ENCODE measurements around the gene ZBTB40. TPM values are rescaled to one million over a fixed set of nuclear protein-coding genes. Genes with fewer than 3 reads are reported as not detected.

ZBTB40 gene
- total RNA-seq, result 6.5 and 7.0 TPM in 2 replicates

DNA sequence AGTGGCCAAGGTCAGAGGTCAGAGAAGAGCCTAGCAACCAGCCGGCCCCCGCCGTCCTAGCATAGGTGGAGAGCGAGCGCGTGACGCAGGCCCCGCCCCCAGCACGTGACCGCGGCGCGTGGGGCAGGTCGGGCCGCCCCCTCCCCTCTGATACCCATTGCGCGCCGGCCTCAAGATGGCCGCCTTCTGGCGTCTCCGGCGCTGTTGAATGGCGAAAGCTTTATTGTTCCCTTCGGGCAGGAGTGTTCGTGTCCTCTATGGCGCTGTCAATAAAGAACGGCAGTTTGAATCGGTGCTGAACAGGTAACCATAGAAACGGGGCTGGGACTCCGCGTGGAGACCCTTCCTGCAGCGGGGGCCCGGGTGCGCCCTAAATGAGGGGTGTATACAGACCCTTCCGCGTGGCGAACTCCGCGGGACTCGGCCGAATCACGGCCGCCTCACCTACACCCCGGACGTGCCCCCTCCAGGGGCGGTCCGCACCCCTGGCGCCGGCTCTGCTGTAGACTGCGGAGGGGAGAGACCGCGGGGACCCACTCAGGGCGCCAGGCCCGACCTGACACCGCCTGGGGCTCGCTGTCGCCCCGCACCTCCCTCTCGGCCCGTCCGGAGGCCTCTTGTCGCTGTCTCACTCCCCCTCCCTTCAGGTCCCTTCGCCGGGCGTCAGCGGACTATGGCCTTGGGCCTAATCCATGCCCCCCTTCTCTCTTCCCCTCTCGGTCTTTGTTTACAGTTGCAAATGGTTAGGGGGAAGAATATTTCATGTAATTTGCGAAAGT is at the start of gene ZBTB40:
TSS of gene ZBTB40 (plus strand) at position 150 of the 779 bp plus-strand sequence. CDS start 38,098 bp downstream, outside the sequence.

DNA sequence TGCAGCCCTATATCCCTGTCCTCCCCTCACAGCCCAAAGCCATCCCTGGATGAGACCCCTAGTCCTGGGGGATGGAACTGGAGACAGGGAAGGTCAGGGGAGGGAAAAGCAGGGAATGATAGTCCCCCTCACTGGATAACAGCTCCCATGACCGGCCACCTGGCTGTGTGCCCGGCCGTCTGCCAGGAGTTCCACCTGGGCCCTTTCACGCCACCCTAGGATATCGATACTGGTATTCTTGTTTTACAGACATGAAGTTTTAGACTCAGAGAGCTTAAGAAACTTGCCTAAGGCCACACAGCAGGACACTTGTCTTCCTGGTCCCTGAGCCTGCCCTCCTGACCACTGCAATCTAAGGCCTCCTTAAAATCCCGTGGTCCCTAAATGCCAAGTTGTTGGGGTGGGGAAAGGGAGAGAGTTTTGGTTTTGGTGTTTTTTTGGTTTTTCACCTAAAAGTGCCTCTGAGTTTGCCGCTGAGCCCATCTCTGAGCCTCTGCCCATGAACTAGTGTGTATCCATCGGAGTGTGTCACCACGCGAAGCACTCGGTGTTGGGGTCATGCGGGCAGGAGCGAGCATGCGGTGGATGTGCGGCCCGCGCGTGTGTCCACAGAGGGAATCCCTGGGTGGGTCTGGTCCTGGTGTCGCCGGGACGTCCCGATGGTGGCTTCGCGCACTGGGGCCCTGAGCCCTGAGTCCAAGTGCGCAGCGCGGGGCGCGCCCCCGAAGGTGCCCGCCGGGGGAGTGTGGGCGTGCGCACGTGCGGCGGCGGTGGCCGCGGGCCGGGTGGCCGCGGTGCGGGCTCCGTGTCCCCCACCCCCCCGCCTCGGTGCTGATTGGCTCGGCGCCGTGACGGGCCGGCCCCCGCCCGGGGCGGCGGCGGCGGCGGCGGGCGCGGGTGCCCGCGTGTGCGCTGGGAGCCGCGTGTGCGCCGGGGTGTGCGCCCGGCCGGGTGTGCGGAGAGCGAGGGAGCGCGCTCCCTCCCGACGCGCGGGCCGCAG is 111.2 kb downstream of the ZBTB40 start, which contains the start of gene EPHA8:
TSS of gene EPHA8 (plus strand) at position 906 of the 1,000 bp plus-strand sequence. CDS start 147 bp downstream, outside the sequence.

Other genes starting within 250 kb of the ZBTB40 start
- not detected in 2 replicates for gene EPHA8, start 111.6 kb downstream of the ZBTB40 start, total RNA-seq
- 0.13 TPM in 1 of 2 replicates, not detected in the other for gene C1QA, start 184.8 kb downstream of the ZBTB40 start, total RNA-seq
- gene C1QC, start 191.8 kb downstream of the ZBTB40 start, total RNA-seq, result 0.13 TPM in 1 of 2 replicates, not detected in the other
- 0.13 TPM in 1 of 2 replicates, not detected in the other for gene C1QB, start 201.4 kb downstream of the ZBTB40 start, total RNA-seq

Data from aortic smooth muscle cell (primary cell).